OCI-M1 (cell line): ENCODE data around the gene PHF14.
"Not testable (repeated sequence)": the region's sequence is repeated elsewhere in the genome, so short reads cannot be mapped to it uniquely, and the experiment has no call there.

Experiments
- DNase-seq: peaks from one replicate; lab custom pipeline; 2025; lab: John Stamatoyannopoulos, UW

The PHF14 gene

DNA sequence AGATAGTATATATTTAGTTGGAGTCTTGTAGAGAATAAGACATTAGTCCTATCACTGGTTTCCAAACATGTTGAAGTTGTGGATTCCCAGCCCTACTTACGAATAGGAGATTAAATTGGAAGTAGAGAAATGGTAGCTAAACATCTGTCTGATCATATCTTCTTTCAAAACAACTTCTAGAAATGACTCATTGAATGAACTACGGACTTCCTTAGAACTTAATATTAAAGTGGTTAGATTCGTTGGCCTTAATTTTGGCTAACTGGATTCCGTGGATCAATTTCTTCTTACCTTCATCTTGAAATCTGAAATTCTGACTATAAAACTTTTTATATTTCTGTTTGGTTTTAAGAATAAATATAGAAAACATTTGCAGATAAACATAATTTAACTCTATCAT lies 3.4 kb downstream of the PHF14 start:
- no peak for DNase-seq

DNA sequence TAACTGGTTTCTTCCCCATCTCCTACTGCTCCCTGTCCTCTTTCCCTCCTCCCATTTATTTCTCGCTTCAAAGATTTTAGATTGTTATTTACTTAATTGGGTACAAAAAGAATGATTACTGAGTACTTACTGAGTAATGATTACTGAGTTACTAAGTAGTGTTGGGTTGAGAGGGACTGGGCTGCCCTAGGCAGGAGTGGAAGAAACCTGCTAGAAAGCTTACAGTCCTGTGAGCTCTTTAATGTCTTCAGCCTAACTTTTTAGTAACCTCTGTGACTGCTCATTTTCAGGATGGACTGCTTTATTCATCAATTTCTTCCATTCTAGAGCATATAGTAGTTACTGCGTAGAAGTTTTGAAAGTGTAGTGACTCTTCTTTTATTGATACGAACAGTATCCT lies 7.6 kb downstream of the PHF14 start:
- no peak for DNase-seq

DNA sequence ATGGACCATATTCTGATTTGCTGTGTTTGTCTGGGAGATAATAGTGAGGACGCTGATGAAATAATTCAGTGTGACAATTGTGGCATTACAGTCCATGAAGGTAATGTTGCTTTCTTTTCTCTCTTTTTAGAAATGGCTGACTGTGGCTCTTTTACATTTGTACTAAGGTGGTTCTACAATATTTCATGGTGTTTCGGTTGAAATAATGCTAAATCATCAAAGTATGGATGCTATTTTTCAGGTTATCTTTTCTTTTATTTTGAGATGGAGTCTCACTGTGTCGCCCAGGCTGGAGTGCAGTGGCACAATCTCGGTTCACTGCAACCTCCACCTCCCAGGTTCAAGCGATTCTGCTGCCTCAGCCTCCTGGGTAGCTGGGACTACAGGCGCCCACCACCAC lies 17.1 kb downstream of the PHF14 start:
- not testable (repeated sequence) for DNase-seq

DNA sequence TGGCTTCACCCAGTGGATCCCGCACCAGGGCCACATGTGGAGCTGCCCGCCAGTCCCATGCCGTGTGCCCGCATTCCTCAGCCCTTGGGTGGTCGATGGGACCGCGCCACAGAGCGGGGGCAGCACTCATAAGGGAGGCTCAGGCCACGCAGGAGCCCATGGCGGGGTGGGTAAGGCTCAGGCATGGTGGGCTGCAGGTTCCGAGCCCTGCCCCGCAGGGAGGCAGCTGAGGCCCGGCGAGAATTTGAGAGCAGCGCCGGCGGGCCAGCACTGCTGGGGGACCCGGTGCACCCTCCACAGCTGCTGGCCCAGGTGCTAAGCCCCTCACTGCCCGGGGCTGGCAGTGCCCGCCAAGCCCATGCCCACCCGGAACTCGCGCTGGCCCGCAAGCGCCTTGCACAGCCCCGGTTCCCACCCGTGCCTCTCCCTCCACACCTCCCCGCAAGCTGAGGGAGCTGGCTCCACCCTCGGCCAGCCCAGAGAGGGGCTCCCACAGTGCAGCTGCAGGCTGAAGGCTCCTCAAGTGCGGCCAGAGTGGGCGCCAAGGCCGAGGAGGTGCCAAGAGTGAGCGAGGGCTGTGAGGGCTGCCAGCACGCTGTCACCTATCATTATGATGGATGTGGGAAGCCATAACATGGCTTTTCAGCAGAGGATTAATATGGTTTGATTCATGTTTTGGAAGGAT lies 22.0 kb downstream of the PHF14 start:
- not testable (repeated sequence) for DNase-seq

DNA sequence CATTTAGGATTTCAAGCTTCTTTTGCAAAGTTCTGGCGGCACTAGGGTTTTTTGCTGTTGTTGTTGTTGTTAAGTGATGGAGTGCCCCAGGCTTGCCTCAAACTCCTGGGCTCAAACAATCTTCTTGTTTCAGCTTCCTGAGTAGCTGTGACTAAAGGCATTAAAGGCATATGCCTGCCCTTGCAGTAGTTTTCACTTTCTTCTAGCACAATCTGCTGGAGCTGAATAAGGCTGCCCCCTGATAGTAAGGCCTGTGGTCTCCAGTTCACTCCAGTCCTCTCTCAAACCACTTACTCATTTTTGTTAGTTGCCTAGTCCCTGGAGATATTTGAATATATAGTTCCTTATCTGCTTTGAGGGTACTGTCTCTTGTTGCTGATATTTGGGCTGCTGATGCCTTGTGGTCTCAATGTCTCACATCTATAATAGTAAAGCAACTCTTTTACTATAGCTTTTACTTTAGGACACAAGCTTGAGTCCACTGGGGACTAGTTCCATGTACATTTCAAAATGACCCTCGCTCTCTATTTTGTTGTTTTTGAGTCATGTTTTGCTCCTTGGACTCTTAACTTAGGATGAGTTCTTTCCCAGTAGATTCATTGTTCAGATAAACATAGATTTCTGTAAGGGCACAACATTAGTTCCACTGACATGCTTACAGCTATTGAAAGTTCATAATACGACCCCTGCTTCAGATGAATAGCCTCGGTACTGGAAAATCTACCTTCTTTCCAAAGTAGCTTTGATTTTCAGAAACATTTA lies 25.5 kb downstream of the PHF14 start:
- DNase-seq: peak; percentile 66

DNA sequence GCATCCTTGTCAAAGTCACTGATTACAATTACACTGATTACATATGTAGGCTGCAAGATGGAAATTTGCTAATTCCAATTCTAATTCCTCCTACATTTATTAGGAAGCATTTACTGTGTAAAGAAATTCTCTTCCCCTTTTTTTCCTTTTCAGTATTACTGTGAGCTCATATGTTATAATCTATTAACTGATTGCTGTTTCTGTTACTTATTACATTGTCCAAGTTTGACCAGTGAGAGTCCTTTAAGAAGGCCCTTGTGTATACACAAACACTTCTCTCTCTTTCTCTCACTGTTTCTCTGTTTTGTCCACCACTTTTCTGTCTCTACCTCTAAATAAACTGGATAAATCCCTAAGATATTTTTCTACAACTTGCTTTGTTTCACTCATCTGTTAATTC lies 31.5 kb downstream of the PHF14 start:
- DNase-seq: no peak

DNA sequence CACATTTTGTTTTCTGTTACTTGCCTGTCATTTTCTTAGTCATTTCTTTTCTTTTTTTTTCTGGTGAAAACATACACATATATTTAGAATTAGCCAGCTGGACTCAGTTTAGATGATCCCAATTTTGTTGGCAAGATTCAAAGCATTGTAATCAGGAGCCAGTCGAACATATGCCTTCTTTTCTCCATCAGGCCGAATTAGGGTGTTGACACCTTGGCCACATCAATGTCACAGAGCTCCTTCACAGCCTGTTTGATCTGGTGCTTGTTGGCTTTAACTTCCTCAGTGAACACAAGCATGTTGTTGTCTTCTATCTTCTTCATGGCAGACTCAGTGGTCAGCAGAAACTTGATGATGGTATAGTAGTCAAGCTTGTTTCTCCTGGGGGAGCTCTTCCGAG lies 32.6 kb downstream of the PHF14 start:
- no peak for DNase-seq

DNA sequence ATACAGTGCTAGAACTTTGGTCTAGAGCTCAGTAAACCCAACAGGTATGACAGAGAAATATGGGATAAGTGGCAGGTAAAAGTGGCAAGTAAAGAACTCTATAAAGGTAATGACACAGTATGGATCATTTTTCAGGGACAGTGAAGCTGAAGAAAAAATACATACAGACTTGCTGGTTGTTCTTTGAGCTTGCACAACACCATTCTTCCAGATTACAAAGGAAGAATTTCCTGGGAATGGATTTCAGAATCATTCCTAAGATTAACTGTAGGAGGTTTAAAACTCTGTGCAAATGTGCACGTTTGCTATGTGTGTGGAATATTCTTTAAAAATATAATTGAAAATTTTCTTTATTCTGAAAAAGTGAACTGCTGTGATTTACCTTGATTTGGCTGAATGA lies 36.0 kb downstream of the PHF14 start:
- no peak for DNase-seq

DNA sequence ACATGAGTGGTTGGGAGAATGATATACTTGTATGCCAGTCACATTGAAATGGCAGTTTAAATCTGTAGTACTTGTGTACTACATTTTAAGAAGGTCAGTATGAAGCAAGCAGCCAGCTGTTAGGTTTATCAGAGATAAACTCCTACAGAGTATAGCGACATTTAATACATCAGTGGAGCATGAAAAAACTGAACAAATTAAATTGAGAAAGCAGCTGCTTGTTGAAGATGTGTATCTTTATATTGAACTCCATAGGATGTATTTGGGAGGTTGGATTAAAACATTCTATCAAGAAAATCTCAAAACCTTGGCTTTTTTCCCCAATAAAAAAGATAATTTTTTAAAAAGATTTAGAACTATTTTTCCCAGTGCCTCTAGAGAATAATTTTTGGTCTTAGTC lies 47.8 kb downstream of the PHF14 start:
- DNase-seq: no peak

DNA sequence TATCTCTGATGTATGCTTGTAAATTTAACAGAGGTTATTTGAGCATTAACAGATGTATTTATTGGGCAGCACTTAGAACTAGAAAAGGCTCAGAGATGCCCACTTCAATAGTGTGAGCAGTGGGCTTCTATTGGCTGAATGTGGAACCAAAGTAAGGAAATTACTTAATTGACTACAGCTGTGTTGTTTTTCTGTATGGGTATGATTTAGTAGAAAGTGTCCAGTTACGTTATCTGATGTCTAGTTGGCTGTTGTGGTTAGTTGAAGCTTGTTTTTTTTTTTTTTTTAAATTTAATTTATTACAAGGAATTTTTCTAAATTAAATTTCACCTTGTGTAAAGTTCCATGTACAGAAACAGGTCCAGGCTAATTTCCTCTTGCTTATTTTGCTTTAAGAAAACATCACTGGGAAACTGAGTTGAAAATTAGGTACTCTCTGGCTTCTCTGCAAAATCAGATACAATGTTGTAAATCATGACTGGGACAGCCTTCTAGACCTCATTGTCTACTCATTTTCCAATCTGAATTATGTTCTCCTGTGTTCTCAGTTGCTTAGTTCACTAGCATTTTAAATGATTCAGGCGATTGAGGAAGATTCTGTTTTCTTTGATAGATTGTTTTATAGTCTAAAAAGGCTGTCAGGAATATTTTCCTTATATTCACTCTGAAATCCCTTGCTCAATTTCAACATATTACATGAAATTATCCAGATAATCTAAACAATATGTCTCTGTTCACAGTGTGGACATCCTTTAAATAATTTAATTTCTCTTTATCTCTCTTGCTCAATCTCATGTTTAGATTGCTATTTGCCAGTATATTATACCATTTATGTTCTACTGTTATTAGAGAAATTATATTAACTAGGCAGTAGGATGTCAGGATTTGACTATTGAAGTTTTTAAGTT lies 53.0 kb downstream of the PHF14 start:
- DNase-seq: no peak

DNA sequence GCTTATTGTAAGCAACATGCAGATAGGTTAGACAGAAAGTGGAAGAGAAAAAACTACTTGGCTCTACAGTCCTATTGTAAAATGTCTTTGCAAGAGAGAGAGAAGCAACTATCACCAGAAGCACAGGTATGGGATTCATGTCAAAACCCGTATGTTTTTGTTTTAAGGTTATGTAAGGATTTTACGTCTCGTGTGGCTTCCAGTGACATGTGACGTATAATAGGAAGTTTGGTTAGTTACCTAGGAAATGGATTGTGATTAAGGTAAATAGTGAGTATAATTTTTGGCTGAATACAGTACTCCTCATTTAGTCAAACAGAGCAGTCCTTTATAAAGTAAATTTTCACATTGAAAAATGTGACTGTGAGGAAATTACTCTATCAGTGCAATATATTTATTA lies 62.0 kb downstream of the PHF14 start:
- no peak for DNase-seq

DNA sequence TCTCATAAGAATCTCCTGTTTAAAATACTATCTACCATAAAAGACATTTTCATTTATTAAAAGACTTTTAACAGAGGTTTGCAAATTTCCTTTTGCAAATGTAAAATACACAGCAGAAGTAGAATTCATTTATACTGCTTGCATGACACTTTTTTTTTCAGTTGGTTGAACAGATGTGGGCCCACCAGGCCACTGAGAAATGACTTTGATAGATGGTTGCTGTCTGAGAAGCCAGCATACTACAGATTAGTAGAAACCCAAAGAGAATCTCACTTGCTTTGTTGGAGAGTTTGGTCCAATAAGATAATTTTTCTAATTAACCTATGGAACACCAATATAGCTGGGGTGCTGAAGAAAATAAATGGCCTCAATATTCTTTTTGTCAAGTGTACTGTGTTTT lies 66.3 kb downstream of the PHF14 start:
- no peak for DNase-seq

DNA sequence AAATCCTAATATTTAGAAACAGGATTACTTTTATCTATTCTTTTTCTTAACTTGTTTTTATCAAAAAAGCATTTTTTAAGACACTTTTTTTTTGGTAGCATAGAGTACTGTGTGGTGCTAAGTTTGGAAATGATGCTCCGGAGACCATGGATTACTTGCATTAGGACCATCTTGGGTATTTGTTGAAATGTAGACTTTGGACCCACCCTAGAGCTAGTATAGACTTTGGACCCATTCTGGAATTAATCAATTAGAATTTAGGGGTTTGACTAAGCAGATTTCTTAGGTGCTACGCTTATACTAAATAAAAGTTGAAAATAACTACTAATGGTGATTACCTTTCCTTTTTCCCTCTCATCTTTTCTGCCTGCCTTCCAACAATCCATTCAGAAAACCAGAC lies 80.4 kb downstream of the PHF14 start:
- no peak for DNase-seq

DNA sequence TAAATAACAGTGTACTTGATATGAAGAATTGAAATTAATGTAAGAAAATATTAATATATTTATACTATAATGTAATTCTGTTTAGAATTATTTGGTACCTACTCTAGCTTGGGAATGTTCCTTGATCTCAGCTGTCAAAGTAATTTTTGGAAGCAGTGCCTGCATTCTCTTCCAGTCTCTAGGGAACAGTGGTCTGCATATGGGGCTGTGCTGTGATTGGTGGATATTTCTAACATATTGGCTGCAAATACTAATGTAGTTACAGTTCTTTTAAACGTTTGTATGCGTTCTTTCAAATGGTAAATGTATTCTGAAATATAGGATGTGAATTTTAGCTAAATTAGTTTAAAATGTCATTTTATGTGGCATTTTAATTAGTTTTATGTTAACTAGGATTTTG lies 87.2 kb downstream of the PHF14 start:
- DNase-seq: no peak

DNA sequence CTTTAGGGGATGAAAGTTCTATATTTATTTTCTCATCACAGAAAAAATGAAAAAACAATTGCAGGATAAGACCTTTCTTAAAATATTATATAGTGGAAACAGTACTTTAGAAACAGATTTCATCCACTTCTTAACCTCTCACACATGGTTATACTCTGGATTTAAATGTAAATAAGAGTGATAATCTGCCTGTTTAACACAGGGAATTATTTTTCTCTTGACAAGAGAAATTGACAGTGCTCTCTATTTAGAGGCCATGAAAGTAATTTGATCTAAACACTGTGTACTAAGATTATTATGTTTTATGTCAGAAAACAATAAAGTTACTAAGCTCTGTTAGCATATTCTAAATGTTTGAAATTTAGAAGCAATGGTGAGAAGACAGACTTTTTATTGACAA lies 88.4 kb downstream of the PHF14 start:
- DNase-seq: no peak

DNA sequence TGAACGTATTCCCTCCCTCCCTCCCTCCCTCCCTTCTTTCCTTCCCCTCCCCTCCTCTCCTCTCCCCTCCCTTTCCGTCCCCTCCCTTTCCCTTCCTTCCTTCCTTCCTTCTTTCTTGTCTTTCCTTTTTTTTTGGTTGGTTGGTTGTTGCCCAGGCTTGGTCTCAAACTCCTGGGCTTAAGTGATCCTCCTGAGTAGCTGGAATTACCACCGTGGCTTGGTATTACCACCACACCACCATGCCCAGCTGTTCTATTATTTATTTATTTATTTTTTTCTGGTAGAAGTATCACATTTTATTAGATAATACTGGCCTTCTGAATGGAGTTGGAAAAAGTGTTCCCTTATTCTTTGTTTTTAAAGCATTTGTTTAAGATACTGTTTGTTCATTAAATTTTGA lies 95.9 kb downstream of the PHF14 start:
- DNase-seq: no peak

DNA sequence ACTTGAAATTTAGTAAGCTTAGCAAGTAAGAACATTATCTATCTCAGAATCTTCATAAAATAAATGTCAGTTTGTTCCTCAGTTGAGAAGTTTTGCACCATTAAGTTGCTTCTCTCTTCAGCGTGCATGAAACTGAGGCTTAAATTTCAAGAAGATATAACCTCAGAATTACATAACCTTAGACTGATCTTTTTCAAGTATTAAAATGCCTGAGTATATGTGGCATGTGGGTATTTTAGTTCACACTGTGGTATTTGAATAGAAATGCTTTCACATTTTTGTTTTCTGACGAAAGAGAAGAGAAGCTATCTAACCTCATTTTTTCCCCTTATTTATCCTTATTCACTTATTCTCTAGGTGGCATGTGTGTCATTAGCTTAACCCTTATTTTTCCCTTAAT lies 104.1 kb downstream of the PHF14 start:
- no peak for DNase-seq

DNA sequence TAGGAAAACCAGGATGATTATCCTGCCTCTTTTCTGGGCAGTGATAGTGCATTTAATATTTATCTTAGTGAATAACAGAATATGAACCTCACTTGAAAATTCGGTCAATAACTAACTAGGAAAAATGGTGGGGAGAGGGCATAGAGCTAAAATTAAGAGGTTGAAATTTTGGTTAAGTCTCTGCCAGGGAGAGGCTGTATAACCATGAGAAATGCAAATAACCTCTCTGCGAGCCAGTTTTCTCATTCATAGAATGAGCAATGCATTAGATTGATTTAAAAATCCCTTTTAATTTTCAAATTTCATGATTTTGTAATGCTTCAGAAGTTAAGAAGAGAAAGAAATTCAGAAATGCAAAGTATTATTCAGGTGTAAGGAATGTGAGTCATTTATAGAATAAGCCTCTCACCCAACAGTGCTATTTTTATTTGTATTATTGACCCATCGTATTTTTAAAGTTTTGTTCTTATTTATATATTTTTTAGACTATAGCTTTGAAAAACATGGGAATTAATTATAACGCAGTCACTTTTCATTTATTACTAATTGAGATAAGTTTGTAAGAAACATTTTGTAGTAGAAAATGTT lies 104.7 kb downstream of the PHF14 start:
- DNase-seq: no peak

DNA sequence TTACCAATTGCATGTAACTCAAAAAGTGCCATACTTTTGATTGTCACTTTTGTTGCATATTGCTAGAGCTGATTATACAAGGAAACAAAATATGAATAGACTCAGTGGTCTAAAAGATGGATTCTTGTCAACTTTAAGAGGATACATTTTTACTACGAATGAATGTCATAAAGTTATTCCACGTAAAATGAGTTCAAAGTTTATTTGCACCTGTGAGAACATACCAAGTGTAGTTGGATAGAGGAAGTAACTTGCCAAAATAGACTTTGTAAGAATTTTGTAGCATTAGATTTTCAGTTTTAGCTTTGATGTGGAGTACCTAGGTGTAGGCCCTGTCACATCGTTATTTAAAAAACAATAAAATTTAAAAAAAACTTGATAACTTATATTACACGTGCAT lies 106.2 kb downstream of the PHF14 start:
- DNase-seq: no peak

DNA sequence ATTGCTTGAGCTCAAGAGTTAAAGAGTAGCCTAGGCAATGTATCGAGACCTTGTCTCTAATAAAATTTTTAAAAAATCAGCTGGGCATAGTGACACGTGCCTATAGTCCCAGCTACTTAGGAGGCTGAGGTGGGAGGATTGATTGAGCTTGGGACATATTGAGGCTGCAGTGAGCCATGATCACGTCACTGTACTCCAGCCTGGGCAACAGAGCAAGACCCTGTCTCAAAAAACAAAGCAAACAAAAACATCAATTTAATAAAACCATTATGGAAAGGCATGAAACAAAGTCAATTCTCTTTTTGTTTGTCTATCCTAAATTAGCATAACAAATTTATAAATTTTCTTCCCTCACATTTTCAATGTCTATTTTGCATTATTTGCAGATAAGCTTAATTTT lies 108.4 kb downstream of the PHF14 start:
- no peak for DNase-seq

DNA sequence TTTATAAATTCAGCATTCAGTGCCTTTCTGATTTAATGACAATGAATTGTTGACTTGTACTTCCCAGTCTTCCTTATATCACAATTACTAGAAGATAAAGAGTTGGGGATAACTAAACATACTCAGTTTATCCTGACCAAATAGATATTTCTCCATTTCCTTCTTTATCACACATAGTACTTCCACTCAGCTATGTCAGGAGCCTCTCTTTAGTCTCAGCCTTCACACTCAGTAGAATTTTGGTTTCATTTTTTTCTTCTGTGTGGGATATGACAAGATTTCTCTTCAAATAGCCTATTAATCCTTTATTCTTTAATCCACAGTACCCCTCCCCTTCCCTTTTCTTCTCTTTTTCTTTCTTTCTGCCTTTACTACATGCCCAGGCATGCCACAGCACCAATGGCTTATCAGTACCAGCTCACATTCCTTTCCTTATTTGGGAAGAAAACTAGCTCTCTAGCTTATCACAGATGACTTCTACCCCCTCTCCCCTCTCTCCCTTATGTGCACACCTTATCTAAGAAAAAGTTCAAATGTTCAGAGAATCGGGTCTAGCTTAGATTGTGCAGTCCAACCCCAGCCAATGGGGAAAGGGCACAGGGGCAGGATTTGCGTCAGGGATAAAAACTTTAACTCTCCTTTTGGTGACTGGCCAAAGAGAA lies 109.0 kb downstream of the PHF14 start:
- peak; percentile 3 for DNase-seq

DNA sequence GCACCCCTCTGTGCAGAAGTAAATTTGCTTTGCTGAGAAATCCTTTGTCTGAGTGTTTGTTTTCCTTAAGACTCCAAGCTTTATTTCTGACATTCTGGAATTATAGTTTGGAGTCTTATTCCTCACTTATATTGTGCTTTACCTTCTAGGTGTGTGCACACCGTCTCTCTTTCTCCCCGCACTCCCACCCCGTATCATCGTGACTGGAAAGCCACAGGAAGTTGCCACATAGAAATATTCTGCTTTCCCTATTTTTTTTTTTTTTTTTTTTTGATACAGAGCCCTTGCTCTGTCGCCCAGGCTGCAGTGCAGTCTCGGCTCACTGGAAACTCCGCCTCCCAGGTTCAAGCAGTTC lies 109.5 kb downstream of the PHF14 start:
- DNase-seq: no peak
